ENCODE measurements around the gene MMP2.

The MMP2 gene

GRCh38 chr16:55526441-55526840, 47.4 kb downstream of the MMP2 start:
- TF ChIP-seq, protein P1, sequence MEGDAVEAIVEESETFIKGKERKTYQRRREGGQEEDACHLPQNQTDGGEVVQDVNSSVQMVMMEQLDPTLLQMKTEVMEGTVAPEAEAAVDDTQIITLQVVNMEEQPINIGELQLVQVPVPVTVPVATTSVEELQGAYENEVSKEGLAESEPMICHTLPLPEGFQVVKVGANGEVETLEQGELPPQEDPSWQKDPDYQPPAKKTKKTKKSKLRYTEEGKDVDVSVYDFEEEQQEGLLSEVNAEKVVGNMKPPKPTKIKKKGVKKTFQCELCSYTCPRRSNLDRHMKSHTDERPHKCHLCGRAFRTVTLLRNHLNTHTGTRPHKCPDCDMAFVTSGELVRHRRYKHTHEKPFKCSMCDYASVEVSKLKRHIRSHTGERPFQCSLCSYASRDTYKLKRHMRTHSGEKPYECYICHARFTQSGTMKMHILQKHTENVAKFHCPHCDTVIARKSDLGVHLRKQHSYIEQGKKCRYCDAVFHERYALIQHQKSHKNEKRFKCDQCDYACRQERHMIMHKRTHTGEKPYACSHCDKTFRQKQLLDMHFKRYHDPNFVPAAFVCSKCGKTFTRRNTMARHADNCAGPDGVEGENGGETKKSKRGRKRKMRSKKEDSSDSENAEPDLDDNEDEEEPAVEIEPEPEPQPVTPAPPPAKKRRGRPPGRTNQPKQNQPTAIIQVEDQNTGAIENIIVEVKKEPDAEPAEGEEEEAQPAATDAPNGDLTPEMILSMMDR (conservative IDR thresholded peaks at IDR 0.05), result no peak

GRCh38 chr16:55527885-55528284, 48.9 kb downstream of the MMP2 start:
- TF ChIP-seq, protein P1 (conservative IDR thresholded peaks at IDR 0.05), result no peak

More at GRCh38 chr16:55526441-55526840, 47.4 kb downstream of the MMP2 start:
- H3K27ac ChIP-seq, result no peak overlapping the region

GRCh38 chr16:55529018-55529417, 50.0 kb downstream of the MMP2 start:
- no peak overlapping the region for H3K27ac ChIP-seq
- TF ChIP-seq, protein P1 (conservative IDR thresholded peaks at IDR 0.05), result no peak

More at GRCh38 chr16:55527885-55528284, 48.9 kb downstream of the MMP2 start:
- no peak overlapping the region for H3K27ac ChIP-seq

- TF ChIP-seq, protein P1 (conservative IDR thresholded peaks at IDR 0.05), result no peak
- no peak overlapping the region for H3K27ac ChIP-seq
Measured at GRCh38 chr16:55530316-55530856, 51.4 kb downstream of the MMP2 start.

GRCh38 chr16:55532227-55532626, 53.2 kb downstream of the MMP2 start:
- TF ChIP-seq, protein P1 (conservative IDR thresholded peaks at IDR 0.05), result no peak
- no peak overlapping the region for H3K27ac ChIP-seq

GRCh38 chr16:55534756-55535155, 55.8 kb downstream of the MMP2 start:
- H3K27ac ChIP-seq, result no peak overlapping the region
- TF ChIP-seq, protein P1 (conservative IDR thresholded peaks at IDR 0.05), result no peak

- TF ChIP-seq, protein P1 (conservative IDR thresholded peaks at IDR 0.05), result no peak
Measured at GRCh38 chr16:55539049-55539448, 60.1 kb downstream of the MMP2 start.

More at GRCh38 chr16:55539049-55539448, 60.1 kb downstream of the MMP2 start:
- no peak overlapping the region for H3K27ac ChIP-seq
